ENCODE results near the gene LRCH4. TPM values are rescaled to one million over a fixed set of nuclear protein-coding genes. Genes with fewer than 3 reads are reported as not detected.

LRCH4 gene
- total and polyA plus RNA-seq, 9 of the 15 experiments (the other 6 are each of a cell fraction or from before 2014, with no cell fraction given): 0.06 to 63.3 (median 15.0) TPM

DNA sequence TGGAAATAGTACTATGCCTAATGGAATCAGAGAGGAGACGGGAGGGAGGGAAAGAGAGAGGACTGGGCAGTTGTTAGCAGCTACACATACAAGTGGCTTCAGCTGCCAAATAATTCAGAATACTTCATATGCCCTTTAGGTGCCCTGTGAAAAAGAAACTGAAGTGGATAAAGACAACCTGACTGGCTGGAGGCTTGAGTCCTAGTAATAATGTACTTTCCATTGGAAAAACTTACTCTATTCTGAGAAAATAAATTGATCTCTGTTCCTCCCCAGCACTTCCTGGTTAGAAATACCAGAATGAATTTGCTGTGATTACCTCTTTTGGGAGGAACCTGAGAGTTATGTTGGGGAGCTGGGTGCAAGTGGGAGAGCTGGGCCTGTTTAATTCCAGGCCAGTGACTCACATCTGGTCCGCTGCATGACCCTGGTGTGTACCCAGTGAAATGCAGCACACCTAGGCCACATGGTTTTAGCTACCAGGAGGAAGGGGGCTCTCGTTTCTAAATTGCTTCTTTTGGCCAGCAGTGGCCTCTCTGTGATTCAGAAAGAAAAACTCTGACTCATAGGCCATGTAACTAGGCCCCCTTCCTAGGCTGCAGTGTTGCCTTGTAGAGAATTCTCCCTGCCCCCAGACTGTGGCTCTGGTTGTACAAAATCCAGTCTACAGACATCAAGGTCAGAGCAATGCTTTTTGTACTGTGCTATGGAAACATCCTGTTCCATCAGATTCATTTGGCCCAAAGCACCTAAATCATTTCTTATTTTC lies 40.4 kb downstream of the LRCH4 start (continued):
- TF ChIP-seq TEAD4 (IDR thresholded peaks at IDR 0.05; ENCODE audit: low read length) (0 out of 2 replicates have a peak, but pooled peaks have one; percentile 28), TEAD4 (CRISPR knock-in tag; IDR thresholded peaks at IDR 0.05; ENCODE audit: borderline replicate concordance) (no peak), NCOA1 (IDR thresholded peaks at IDR 0.05; ENCODE audit: low read depth) (no peak), FOS (IDR thresholded peaks at IDR 0.05; ENCODE audit: extremely low read depth, insufficient read length) (no peak), MAZ (CRISPR knock-in tag; conservative IDR thresholded peaks at IDR 0.05 in 1 of 2, IDR thresholded peaks at IDR 0.05 in 1 of 2) (peak in 1 of 2 experiments; percentile 50; a peak in 1 of 4 replicates), SOX6 (IDR thresholded peaks at IDR 0.05) (0 out of 2 replicates have a peak, but pooled peaks have one; percentile 35), JUND (IDR thresholded peaks at IDR 0.05; ENCODE audit: borderline replicate concordance, low read depth, low read length) (peak; percentile 82), JUND (tag; IDR thresholded peaks at IDR 0.05; ENCODE audit: borderline replicate concordance, low read depth, low read length) (peak; percentile 79; the same call in 1 of the 3 replicates), SREBF2 (CRISPR knock-in tag; IDR thresholded peaks at IDR 0.05) (no peak), PHTF2 (CRISPR knock-in tag; IDR thresholded peaks at IDR 0.05) (no peak), FOSL1 (tag; conservative IDR thresholded peaks at IDR 0.05) (peak; percentile 87), NR2F6 (CRISPR knock-in tag; IDR thresholded peaks at IDR 0.05) (no peak), ARID1B (IDR thresholded peaks at IDR 0.05) (peak; percentile 46), DMBX1 (CRISPR knock-in tag; IDR thresholded peaks at IDR 0.05; ENCODE audit: borderline replicate concordance) (no peak), BCL6 (CRISPR knock-in tag; IDR thresholded peaks at IDR 0.05) (no peak), ZNF408 (CRISPR knock-in tag; IDR thresholded peaks at IDR 0.05; ENCODE audit: low read depth) (no peak), SRSF3 (IDR thresholded peaks at IDR 0.05; ENCODE audit: insufficient read depth, low read length) (no peak), SNIP1 (IDR thresholded peaks at IDR 0.05; ENCODE audit: low read depth) (no peak), ZC3H11A (IDR thresholded peaks at IDR 0.05; ENCODE audit: low read depth, low read length) (no peak)
- TF ChIP-seq, protein P1, sequence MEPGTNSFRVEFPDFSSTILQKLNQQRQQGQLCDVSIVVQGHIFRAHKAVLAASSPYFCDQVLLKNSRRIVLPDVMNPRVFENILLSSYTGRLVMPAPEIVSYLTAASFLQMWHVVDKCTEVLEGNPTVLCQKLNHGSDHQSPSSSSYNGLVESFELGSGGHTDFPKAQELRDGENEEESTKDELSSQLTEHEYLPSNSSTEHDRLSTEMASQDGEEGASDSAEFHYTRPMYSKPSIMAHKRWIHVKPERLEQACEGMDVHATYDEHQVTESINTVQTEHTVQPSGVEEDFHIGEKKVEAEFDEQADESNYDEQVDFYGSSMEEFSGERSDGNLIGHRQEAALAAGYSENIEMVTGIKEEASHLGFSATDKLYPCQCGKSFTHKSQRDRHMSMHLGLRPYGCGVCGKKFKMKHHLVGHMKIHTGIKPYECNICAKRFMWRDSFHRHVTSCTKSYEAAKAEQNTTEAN (CRISPR knock-in tag; IDR thresholded peaks at IDR 0.05): no peak
- TF ChIP-seq, protein P2, sequence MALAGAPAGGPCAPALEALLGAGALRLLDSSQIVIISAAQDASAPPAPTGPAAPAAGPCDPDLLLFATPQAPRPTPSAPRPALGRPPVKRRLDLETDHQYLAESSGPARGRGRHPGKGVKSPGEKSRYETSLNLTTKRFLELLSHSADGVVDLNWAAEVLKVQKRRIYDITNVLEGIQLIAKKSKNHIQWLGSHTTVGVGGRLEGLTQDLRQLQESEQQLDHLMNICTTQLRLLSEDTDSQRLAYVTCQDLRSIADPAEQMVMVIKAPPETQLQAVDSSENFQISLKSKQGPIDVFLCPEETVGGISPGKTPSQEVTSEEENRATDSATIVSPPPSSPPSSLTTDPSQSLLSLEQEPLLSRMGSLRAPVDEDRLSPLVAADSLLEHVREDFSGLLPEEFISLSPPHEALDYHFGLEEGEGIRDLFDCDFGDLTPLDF (CRISPR knock-in tag; IDR thresholded peaks at IDR 0.05): no peak
- TF ChIP-seq, protein P3, sequence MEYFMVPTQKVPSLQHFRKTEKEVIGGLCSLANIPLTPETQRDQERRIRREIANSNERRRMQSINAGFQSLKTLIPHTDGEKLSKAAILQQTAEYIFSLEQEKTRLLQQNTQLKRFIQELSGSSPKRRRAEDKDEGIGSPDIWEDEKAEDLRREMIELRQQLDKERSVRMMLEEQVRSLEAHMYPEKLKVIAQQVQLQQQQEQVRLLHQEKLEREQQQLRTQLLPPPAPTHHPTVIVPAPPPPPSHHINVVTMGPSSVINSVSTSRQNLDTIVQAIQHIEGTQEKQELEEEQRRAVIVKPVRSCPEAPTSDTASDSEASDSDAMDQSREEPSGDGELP (CRISPR knock-in tag; IDR thresholded peaks at IDR 0.05; ENCODE audit: borderline replicate concordance): peak; percentile 18; the same call in 1 of the 2 replicates
- TF ChIP-seq, protein P4, sequence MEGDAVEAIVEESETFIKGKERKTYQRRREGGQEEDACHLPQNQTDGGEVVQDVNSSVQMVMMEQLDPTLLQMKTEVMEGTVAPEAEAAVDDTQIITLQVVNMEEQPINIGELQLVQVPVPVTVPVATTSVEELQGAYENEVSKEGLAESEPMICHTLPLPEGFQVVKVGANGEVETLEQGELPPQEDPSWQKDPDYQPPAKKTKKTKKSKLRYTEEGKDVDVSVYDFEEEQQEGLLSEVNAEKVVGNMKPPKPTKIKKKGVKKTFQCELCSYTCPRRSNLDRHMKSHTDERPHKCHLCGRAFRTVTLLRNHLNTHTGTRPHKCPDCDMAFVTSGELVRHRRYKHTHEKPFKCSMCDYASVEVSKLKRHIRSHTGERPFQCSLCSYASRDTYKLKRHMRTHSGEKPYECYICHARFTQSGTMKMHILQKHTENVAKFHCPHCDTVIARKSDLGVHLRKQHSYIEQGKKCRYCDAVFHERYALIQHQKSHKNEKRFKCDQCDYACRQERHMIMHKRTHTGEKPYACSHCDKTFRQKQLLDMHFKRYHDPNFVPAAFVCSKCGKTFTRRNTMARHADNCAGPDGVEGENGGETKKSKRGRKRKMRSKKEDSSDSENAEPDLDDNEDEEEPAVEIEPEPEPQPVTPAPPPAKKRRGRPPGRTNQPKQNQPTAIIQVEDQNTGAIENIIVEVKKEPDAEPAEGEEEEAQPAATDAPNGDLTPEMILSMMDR (IDR thresholded peaks at IDR 0.05 in 2 of 3, conservative IDR thresholded peaks at IDR 0.05 in 1 of 3; ENCODE audit: insufficient read depth in 2 of 3, low read depth in 1 of 3, low read length in 3 of 3): peak; percentile 27 to 61 (median 32); a peak in 3 of 6 replicates

Data from K562 (cell line).